SU-DHL-6 (cell line): Measurements from ENCODE around the gene COL18A1.

Experiments used
- H2AFZ ChIP-seq: fragments of 200-600 bp; sonication (generic); 2 replicates; pipeline ENCODE4 v1.6.1; 2014; ENCODE audit warnings: low read depth, mild to moderate bottlenecking, moderate library complexity, mixed read lengths, antibody characterized with exemption, low read length; ENCODE audit not compliant: severe bottlenecking
- H3F3A ChIP-seq: fragments of 200-600 bp; shearing (Covaris generic); 2 replicates; pipeline ENCODE4 v1.6.0; 2016; ENCODE audit warnings: antibody characterized with exemption, mild to moderate bottlenecking; ENCODE audit not compliant: insufficient read depth
- H3K27ac ChIP-seq: fragments of 200-600 bp; sonication (generic); 2 replicates; pipeline ENCODE4 v1.5.1; 2016; ENCODE audit warnings: low read depth, mild to moderate bottlenecking, low read length, moderate library complexity, mixed read lengths
- H3K27me3 ChIP-seq: fragments of 200-600 bp; sonication (generic), shearing (Covaris generic); 2 replicates; pipeline ENCODE4 v1.6.0; 2014; ENCODE audit warnings: mild to moderate bottlenecking, low read length
- H3K36me3 ChIP-seq: fragments of 200-600 bp; sonication (generic); 2 replicates; pipeline ENCODE4 v1.6.1; 2014; ENCODE audit warnings: mild to moderate bottlenecking, low read length, mixed read lengths
- H3K4me2 ChIP-seq: fragments of 300-600, 200-600 bp; shearing (Covaris generic), sonication (generic); 2 replicates; pipeline ENCODE4 v1.6.0; 2014; ENCODE audit warnings: low read length, low read depth, mild to moderate bottlenecking; ENCODE audit not compliant: poor library complexity, severe bottlenecking
- H3K4me3 ChIP-seq: fragments of 200-600 bp; sonication (generic); 2 replicates; pipeline ENCODE4 v1.5.1; 2014; ENCODE audit warnings: antibody characterized with exemption, low read length, mild to moderate bottlenecking, mixed read lengths; ENCODE audit not compliant: insufficient read depth, poor library complexity, severe bottlenecking
- H3K79me2 ChIP-seq: fragments of 200-600 bp; sonication (generic); 2 replicates; pipeline ENCODE4 v1.6.1; 2014; ENCODE audit warnings: mild to moderate bottlenecking, low read length, moderate library complexity; ENCODE audit not compliant: insufficient read depth
- H3K9ac ChIP-seq: fragments of 200-600 bp; sonication (generic); 2 replicates; pipeline ENCODE4 v1.7.0; 2014; ENCODE audit warnings: mild to moderate bottlenecking, low read length
- H3K9me2 ChIP-seq: fragments of 200-600 bp; sonication (generic); replicated peaks from 2 replicates; pipeline ENCODE4 v1.6.1; 2014; ENCODE audit warnings: low read length; ENCODE audit not compliant: insufficient read depth
- H3K9me3 ChIP-seq: fragments of 200-600 bp; sonication (generic); 2 replicates; pipeline ENCODE4 v1.6.1; 2014; ENCODE audit warnings: low read length, mixed read lengths; ENCODE audit not compliant: insufficient read depth
- H4K20me1 ChIP-seq: fragments of 200-600 bp; sonication (generic); 2 replicates; pipeline ENCODE4 v1.6.1; 2014; ENCODE audit warnings: low read depth, mild to moderate bottlenecking, antibody characterized with exemption, low read length, moderate library complexity, mixed read lengths
- CTCF ChIP-seq: fragments of 200-600 bp; sonication (generic); IDR thresholded peaks from one replicate; pipeline ENCODE4 v1.5.1; 2017; ENCODE audit warnings: antibody characterized with exemption, mild to moderate bottlenecking, low read length, moderate library complexity; ENCODE audit not compliant: insufficient read depth, poor library complexity, severe bottlenecking
- EZH2phosphoT487 ChIP-seq: fragments of 200-600 bp; sonication (generic), shearing (Covaris generic); conservative IDR thresholded peaks from 2 replicates; pipeline ENCODE4 v1.6.1; 2018; ENCODE audit warnings: mild to moderate bottlenecking, antibody characterized with exemption, low read length, moderate library complexity, mixed read lengths

Gene COL18A1

GRCh38 chr21:45477176-45478114 is 72.5 kb downstream of the COL18A1 start:
- no peaks in the 10 kb centered on the region for H3K36me3 ChIP-seq
- no peaks in the 10 kb centered on the region for H4K20me1 ChIP-seq
- no peaks in the 10 kb centered on the region for H3K9me3 ChIP-seq
- no peak overlapping the region for H3K27ac ChIP-seq
- no peak overlapping the region for H3K4me2 ChIP-seq
- H2AFZ ChIP-seq = no peak overlapping the region
- no peaks in the 10 kb centered on the region for H3K79me2 ChIP-seq
- H3K4me3 ChIP-seq = no peak overlapping the region
- H3F3A ChIP-seq = no peaks in the 10 kb centered on the region
- no peak for TF ChIP-seq CTCF
- no peak for TF ChIP-seq EZH2phosphoT487
- no peaks in the 10 kb centered on the region for H3K9me2 ChIP-seq
- H3K9ac ChIP-seq = no peak overlapping the region
- H3K27me3 ChIP-seq = no peaks in the 10 kb centered on the region

- Histone ChIP-seq H2AFZ (no peak overlapping the region), H3K79me2 (no peaks in the 10 kb centered on the region), H3K4me3 (no peak overlapping the region), H3K27me3 (no peaks in the 10 kb centered on the region), H3F3A (no peaks in the 10 kb centered on the region), H3K9me2 (no peaks in the 10 kb centered on the region), H3K27ac (no peak overlapping the region), H3K36me3 (no peaks in the 10 kb centered on the region), H4K20me1 (no peaks in the 10 kb centered on the region), H3K4me2 (no peak overlapping the region), H3K9me3 (no peaks in the 10 kb centered on the region), H3K9ac (no peak overlapping the region)
- TF ChIP-seq CTCF (peak; percentile 36), EZH2phosphoT487 (no peak)
Observed at GRCh38 chr21:45478115-45478801, 73.3 kb downstream of the COL18A1 start.

GRCh38 chr21:45478816-45479669 is 74.1 kb downstream of the COL18A1 start:
- no peaks in the 10 kb centered on the region for H3K36me3 ChIP-seq
- H2AFZ ChIP-seq = no peak overlapping the region
- no peaks in the 10 kb centered on the region for H3F3A ChIP-seq
- TF ChIP-seq CTCF (no peak), EZH2phosphoT487 (no peak)
- H3K9ac ChIP-seq = no peak overlapping the region
- H3K79me2 ChIP-seq = no peaks in the 10 kb centered on the region
- H3K9me3 ChIP-seq = no peaks in the 10 kb centered on the region
- no peak overlapping the region for H3K4me3 ChIP-seq
- no peaks in the 10 kb centered on the region for H3K9me2 ChIP-seq
- no peaks in the 10 kb centered on the region for H3K27me3 ChIP-seq
- H3K4me2 ChIP-seq = no peak overlapping the region
- no peaks in the 10 kb centered on the region for H4K20me1 ChIP-seq
- no peak overlapping the region for H3K27ac ChIP-seq
